ENCODE data around the gene EXOC4.

EXOC4 gene

DNA sequence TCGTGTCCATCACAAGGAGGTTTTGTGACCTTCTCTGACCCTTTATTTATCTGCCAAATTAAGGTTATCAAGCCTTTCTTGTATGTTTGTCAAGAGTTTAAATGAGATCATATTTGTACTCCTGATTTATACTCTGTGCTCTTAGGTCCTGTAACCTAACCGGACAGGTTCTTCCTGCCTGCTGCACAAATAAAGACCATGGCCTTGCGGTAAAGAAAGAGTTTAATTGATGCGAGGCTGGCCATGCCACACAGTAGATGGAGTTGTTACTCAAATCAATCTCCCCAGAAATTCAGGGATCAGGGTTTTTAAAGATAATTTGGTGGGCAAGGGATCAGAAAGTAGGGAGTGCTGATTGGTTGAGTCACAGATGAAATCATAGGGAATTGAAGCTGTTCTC, 794.8 kb downstream of the EXOC4 start:
- no peaks in the 10 kb centered on the region for H3K27me3 ChIP-seq (ENCODE audit: insufficient read depth, low read depth, severe bottlenecking)
- H3K27ac ChIP-seq: no peak overlapping the region
- no peaks in the 10 kb centered on the region for H3K36me3 ChIP-seq
- TF ChIP-seq, protein P1, sequence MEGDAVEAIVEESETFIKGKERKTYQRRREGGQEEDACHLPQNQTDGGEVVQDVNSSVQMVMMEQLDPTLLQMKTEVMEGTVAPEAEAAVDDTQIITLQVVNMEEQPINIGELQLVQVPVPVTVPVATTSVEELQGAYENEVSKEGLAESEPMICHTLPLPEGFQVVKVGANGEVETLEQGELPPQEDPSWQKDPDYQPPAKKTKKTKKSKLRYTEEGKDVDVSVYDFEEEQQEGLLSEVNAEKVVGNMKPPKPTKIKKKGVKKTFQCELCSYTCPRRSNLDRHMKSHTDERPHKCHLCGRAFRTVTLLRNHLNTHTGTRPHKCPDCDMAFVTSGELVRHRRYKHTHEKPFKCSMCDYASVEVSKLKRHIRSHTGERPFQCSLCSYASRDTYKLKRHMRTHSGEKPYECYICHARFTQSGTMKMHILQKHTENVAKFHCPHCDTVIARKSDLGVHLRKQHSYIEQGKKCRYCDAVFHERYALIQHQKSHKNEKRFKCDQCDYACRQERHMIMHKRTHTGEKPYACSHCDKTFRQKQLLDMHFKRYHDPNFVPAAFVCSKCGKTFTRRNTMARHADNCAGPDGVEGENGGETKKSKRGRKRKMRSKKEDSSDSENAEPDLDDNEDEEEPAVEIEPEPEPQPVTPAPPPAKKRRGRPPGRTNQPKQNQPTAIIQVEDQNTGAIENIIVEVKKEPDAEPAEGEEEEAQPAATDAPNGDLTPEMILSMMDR (IDR thresholded peaks at IDR 0.05; ENCODE audit: low read depth, low read length): no peak
- DNase-seq: no peak
- no peaks in the 10 kb centered on the region for H3K9me3 ChIP-seq (ENCODE audit: severe bottlenecking)
- H3K4me3 ChIP-seq (ENCODE audit: low read depth, low read length): no peak overlapping the region

DNA sequence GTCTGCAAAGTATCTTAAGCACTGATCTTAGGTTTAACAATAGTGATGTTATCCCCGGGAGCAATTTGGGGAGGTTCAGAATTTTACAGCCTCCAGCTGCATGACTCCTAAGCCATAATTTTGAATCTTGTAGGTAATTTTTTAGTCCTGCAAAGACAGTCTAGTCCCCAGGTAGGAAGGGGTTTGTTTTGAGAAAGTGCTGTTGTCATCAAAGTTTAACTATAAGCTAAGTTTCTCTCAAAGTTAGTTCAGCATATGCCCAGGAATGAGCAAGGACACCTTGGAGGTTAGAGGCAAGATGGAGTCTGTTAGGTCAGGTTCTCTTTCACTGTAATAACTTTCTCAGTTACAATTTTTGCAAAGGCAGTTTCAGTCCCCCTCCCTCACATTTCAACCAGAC, 795.3 kb downstream of the EXOC4 start:
- TF ChIP-seq, protein P1 (IDR thresholded peaks at IDR 0.05; ENCODE audit: low read depth, low read length): no peak
- no peaks in the 10 kb centered on the region for H3K36me3 ChIP-seq
- no peaks in the 10 kb centered on the region for H3K27me3 ChIP-seq (ENCODE audit: insufficient read depth, low read depth, severe bottlenecking)
- no peak overlapping the region for H3K4me3 ChIP-seq (ENCODE audit: low read depth, low read length)
- no peak for DNase-seq
- no peaks in the 10 kb centered on the region for H3K9me3 ChIP-seq (ENCODE audit: severe bottlenecking)
- H3K27ac ChIP-seq: no peak overlapping the region

DNA sequence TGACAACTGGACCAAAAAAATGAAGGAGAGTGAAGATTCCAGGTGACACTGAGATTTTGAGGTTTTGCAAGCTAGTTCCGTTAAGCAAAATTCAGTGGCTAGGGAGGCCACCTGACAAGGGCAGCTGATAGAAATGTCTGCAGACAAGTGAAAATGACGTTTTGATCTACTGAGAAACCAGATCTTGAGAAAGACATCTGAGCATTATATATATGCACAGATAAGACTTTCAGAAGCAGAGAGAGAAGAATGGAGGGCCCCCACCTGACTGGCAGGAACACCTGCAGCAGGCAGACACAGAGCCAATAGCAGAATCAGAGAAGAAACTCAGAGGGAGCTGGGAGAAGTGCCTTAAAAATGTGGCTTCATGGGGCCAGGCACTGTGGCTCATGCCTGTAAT, 798.1 kb downstream of the EXOC4 start:
- Histone ChIP-seq H3K36me3 (no peaks in the 10 kb centered on the region), H3K27ac (no peak overlapping the region), H3K27me3 (ENCODE audit: insufficient read depth, low read depth, severe bottlenecking) (no peaks in the 10 kb centered on the region), H3K4me3 (ENCODE audit: low read depth, low read length) (no peak overlapping the region), H3K9me3 (ENCODE audit: severe bottlenecking) (no peaks in the 10 kb centered on the region)
- TF ChIP-seq, protein P1 (IDR thresholded peaks at IDR 0.05; ENCODE audit: low read depth, low read length): no peak
- no peak for DNase-seq

DNA sequence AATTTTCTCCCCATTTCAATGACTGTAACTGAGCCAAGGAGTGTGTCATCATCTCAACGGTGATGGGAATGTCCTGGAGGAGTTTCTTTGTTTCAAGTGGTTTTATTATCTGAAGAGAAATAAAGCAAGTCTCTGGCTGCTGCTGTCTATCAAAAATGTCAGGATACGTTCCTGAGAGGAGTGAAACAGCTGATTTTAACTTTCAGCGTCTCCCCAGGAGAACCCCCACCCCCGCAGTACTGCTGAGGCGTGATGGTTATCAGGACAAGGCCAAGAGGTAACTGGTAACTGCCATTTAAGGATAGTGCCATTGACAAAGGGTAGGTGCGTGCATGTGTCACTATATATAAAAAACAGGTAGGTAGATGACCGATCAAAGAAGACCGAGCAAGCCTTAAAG, 803.9 kb downstream of the EXOC4 start:
- DNase-seq: no peak
- Histone ChIP-seq H3K9me3 (ENCODE audit: severe bottlenecking) (no peaks in the 10 kb centered on the region), H3K27me3 (ENCODE audit: insufficient read depth, low read depth, severe bottlenecking) (no peaks in the 10 kb centered on the region), H3K27ac (no peak overlapping the region), H3K4me3 (ENCODE audit: low read depth, low read length) (no peak overlapping the region), H3K36me3 (no peaks in the 10 kb centered on the region)
- TF ChIP-seq, protein P1 (IDR thresholded peaks at IDR 0.05; ENCODE audit: low read depth, low read length): no peak

DNA sequence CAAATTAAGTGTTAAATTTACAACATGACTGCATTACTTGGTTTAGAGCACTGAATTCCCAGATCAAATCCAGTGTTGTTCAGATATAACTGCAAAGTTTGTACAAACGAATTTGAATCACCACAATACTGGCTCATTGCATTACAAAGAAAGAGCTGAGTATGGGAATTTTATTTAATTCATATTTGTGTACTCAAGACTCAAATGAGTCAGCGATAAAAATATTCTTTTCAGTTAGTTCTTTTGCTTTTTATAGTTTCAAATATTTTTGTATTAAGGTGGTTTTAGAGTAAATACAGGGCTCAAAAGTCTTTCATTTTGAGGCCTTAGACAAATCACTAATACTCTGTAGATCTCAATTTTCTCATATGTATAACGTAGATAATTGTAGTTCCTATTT, 805.6 kb downstream of the EXOC4 start:
- H3K4me3 ChIP-seq (ENCODE audit: low read depth, low read length): no peak overlapping the region
- TF ChIP-seq, protein P1 (IDR thresholded peaks at IDR 0.05; ENCODE audit: low read depth, low read length): no peak
- no peaks in the 10 kb centered on the region for H3K9me3 ChIP-seq (ENCODE audit: severe bottlenecking)
- H3K36me3 ChIP-seq: no peaks in the 10 kb centered on the region
- H3K27me3 ChIP-seq (ENCODE audit: insufficient read depth, low read depth, severe bottlenecking): no peaks in the 10 kb centered on the region
- DNase-seq: no peak
- H3K27ac ChIP-seq: no peak overlapping the region

DNA sequence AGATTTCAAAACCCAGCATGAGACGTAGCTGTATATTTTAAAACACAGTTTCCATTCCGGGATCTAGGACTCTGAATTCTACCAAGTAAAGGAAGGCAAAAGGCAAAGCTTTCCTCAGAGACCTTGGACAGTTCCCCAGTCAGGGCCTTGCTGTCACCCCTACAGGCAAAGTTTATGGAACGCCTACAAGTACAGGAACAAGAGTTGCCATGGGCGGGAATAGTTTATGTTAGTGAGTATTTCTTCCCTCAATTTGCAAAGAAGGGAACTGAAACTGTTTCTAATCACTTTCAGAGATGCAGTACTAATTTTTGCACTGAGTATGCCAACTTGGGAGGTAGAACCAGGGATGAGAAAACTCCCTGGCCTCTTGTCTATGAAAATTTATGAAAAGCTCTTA, 806.1 kb downstream of the EXOC4 start:
- Histone ChIP-seq H3K27me3 (ENCODE audit: insufficient read depth, low read depth, severe bottlenecking) (no peaks in the 10 kb centered on the region), H3K27ac (no peak overlapping the region), H3K36me3 (no peaks in the 10 kb centered on the region), H3K9me3 (ENCODE audit: severe bottlenecking) (no peaks in the 10 kb centered on the region), H3K4me3 (ENCODE audit: low read depth, low read length) (no peak overlapping the region)
- TF ChIP-seq, protein P1 (IDR thresholded peaks at IDR 0.05; ENCODE audit: low read depth, low read length): no peak
- DNase-seq: no peak

All from WERI-Rb-1 (cell line).